Spinal cord (tissue), 4 donors: ENCODE measurements around the gene PIGK. TPM values are rescaled to one million over a fixed set of nuclear protein-coding genes. Genes with fewer than 3 reads are reported as not detected.

Source experiments
- polyA plus RNA-seq, 2 donors: library from polyadenylated mRNA; unstranded; fragments of 120-200 nt; gene quantifications; one replicate each; pipeline ENCODE4 v1.2.1, GENCODE V29; 2013; ENCODE audit not compliant: insufficient read length in 2 of 2
- small RNA-seq: library from RNA; depleted of rRNA; stranded (forward); fragments of <200 nt; gene quantifications from one replicate; pipeline ENCODE3, GENCODE V24; 2014; ENCODE audit warnings: low replicate concordance
- total RNA-seq, 2 donors: library from RNA; depleted of rRNA in 1 of 2; stranded (reverse); fragments of 120-200 nt in 1 of 2; fragments of >200 nt in 1 of 2; gene quantifications; one replicate each; pipeline versions ENCODE4 v1.2.3 to v1.2.4, GENCODE V29; 2013 to 2014

The PIGK gene
- total and polyA plus RNA-seq, 4 donors: 28.4 to 48.3 (median 39.3) TPM

Small RNA genes within 50 kb of the gene (small RNA-seq; reads per million reads assigned to genes)
- gene MIR7156: 0.10 reads per million

Other genes starting within 250 kb of the PIGK start
- 10 to 100 TPM; 14.7 to 76.0 TPM for gene AK5, start 62.6 kb upstream of the PIGK start, total RNA-seq
- 10 to 100 TPM; 54.0 to 62.7 TPM for gene AK5, start 62.6 kb upstream of the PIGK start, polyA plus RNA-seq